Measurements from ENCODE around the gene SLC5A12.
"Not testable (repeated sequence)": the region's sequence is repeated elsewhere in the genome, so short reads cannot be mapped to it uniquely, and the experiment has no call there.

The SLC5A12 gene

GRCh38 chr11:26665036-26665435 is 56.8 kb downstream of the SLC5A12 start:
- no peak for DNase-seq (ENCODE audit: low read depth, low spot score)
- no peak overlapping the region for H3K27ac ChIP-seq

- DNase-seq (ENCODE audit: low read depth, low spot score): no peak
- H3K27ac ChIP-seq: no peak overlapping the region
These were observed 58.9 kb downstream of the SLC5A12 start for GRCh38 chr11:26662916-26663315.

- no peak overlapping the region for H3K27ac ChIP-seq
- DNase-seq (ENCODE audit: low read depth, low spot score): no peak
These were observed 66.6 kb downstream of the SLC5A12 start for GRCh38 chr11:26655287-26655686.

DNA sequence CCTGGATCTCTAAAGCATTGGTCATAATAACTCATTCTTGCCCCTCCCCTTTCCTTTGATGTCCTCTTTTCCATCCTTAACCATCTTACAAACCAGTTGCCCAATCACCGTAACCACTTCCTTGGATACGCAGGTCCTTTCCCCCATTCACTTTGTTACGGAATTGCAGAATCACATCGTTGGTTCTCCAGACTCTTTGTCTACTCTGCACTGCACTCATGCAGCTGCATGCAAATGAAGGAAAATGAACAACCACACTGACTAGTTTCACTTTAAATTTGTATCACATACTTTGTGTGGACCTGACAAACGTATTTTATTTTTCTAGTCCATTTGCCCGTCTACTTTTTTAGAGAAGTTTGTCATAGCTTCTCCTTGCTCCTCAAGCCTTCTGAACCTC is 69.9 kb downstream of the SLC5A12 start:
- no peak overlapping the region for H3K27ac ChIP-seq
- DNase-seq (ENCODE audit: low read depth, low spot score): no peak

DNA sequence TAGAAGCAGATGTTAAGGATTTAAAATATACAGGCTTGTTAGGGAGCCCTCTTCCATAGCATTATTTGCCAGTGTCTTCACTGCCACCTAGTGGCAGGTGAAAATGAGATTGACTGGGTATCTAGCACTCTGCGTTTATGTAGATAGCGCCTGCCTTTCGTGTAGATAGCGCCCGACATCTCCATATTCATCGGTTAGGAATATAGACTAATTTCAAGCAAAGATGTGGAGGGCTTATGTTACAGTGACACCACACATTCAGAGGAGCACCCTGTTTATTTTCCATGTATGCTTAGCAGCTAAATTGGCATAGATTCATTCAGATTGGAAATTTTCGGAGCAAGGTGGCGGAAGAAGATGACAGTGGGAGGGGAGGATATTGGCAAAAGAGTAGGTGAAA is 72.0 kb downstream of the SLC5A12 start:
- peak; percentile 3 for DNase-seq (ENCODE audit: low read depth, low spot score)
- H3K27ac ChIP-seq: no peak overlapping the region

- DNase-seq (ENCODE audit: low read depth, low spot score); H3K27ac ChIP-seq: not testable (repeated sequence)
These were observed 78.5 kb downstream of the SLC5A12 start for GRCh38 chr11:26643314-26643713.

DNA sequence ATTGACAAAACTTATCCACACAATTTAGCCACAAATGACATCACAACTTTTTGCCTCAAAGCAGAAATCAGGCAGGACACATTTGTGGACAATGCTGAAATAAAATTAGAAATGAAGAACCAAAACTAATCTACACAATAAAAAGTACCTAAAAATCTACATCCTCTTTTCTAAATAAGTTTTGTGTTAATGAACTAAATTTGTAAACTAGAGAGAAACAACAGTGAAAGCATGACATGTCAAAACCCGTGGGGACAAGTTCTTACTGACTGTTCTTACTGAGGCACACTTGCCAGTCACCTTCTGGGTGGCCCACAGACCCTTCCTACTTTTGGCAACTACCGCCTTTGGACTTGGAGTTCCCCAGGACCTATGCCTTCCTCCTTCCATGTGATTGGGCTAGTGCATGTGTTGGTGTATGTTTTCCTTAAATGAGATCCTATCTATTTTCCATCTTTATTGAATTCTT is 89.1 kb downstream of the SLC5A12 start:
- DNase-seq (ENCODE audit: low read depth, low spot score): no peak
- no peak overlapping the region for H3K27ac ChIP-seq

DNA sequence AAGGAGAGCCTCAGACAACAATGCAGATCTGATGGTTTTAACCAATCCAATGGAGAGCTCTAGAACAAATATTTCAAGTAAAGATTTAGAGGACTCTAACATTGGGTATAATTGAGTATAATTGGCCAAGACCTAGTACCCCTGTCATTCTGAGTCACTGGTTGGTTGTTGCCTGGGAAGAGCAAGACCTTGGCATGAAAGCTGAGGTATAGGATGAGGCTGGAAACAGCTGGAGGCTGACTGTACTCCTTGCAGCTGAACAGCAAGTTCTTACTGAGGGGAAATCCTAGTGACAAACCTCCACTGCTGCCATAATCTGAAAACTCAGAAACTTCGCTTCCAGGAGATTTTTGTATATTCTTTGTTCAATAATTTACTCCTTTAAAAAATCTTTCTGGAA is 95.5 kb downstream of the SLC5A12 start:
- no peak for DNase-seq (ENCODE audit: low read depth, low spot score)

GRCh38 chr11:26623076-26623659 is 98.7 kb downstream of the SLC5A12 start:
- DNase-seq (ENCODE audit: low read depth, low spot score): no peak
- peak overlapping the region; percentile 87 for H3K27ac ChIP-seq

More for the DNA sequence above, 95.5 kb downstream of the SLC5A12 start:
- no peak overlapping the region for H3K27ac ChIP-seq

GRCh38 chr11:26622181-26622580 is 99.7 kb downstream of the SLC5A12 start:
- peak overlapping the region; percentile 87 for H3K27ac ChIP-seq
- DNase-seq (ENCODE audit: low read depth, low spot score): no peak

DNA sequence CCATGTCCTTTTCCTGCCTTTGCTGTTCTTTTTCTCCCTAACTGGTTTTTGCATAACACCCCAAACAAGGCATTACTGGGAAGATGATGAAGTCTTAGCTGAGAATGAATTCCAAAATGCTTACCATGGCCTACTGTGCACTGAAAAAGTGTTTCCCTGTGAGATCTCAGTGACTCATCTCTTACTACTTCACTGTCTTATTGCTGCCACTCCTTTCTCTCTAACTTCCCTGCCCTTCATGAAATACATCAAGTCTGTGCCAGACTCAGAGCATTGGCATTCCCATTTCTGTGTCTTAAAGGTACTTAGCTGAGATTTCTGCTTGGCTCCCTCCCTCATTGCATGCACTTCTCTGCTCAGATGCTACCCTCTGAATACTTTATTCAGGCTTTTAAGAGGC is 100.7 kb downstream of the SLC5A12 start:
- peak; percentile 75 for DNase-seq (ENCODE audit: low read depth, low spot score)
- peak overlapping the region; percentile 87 for H3K27ac ChIP-seq

DNA sequence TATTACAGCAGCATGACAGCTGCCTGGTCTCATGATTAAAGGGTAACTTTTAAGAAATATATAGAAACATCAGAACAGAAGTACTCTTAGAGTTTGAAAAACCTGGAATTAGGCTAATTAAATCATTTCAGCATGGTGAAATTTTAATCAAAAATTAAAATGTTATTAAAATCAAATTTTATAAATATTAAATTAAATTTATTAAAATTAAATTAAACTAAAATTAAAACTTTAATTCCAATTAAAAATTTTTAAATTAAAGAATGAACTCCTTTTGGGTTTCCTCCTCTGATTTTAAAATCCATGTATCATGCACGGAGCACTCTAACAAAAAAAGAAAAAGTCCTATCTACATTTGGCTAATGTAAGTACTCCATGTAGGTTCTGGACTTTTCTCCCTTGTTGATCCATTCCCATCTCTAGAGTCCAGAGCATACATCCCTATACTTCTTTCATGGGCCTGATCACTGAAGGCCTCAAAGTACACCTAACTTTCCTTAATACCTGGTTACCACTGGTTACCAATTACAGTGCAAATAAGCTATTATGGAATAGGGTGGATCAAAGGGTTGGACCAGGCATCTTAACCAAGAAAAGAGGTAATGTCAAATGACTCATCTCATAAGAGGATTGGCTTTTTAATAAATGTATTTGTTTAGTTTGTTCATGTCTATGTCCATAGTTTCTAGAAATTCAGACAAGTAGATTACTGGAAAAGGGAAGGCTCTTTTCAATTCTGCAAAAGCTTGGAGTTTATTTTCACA is 101.4 kb downstream of the SLC5A12 start:
- peak overlapping the region; percentile 87 for H3K27ac ChIP-seq
- no peak for DNase-seq (ENCODE audit: low read depth, low spot score)

DNA sequence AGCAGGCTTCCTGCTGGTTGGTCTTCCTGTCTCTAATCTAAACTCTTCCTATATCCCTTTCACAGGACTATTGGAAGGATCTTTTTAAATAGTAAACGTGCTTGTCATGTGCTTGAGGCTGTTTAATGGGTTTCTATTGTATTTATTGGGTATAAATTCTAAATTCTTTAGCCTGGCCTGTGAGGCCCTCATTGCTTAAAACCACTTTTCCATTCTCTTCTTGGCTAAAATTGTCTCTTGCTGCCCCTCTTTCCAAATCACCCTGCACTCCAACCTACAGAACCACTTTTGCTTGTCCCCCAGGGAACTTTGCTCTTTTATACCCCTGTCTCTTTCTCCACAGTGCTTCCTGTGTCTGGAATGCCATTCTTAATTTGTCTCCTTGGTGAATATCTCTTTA is 103.4 kb downstream of the SLC5A12 start:
- DNase-seq (ENCODE audit: low read depth, low spot score): no peak
- no peak overlapping the region for H3K27ac ChIP-seq

Measured in epithelial cell of prostate (primary cell).